IMR-90 (cell line): ENCODE results near the gene CDC42EP5. TPM values are rescaled to one million over a fixed set of nuclear protein-coding genes. Genes with fewer than 3 reads are reported as not detected.
A peak's percentile ranks its signal among the peaks of the same experiment; 100 is the strongest.

Experiments
- ATAC-seq: fragments of 200-7000 bp; cut with Tn5 transposase; 2 replicates; pipeline ENCODE4 v1.9.1; 2020; ENCODE audit warnings: low read depth, mild to moderate bottlenecking, moderate library complexity
- BruUV-seq: library from RNA; stranded (reverse); fragments of 400-500 nt; replicated peaks from 2 replicates; lab custom pipeline; 2021; lab: Mats Ljungman, UMichigan
- CTCF ChIA-PET: fragments of 300-600 bp; formaldehyde crosslinking; extraction: SDS; loops from one replicate; lab custom pipeline; 2021; ENCODE audit warnings: antibody characterized with exemption; lab: Yijun Ruan, JAX
- POLR2A ChIA-PET: fragments of 300-600 bp; sonication (Branson Sonifier 250); formaldehyde crosslinking; loops from one replicate; lab custom pipeline; 2022; ENCODE audit warnings: antibody characterized with exemption; ENCODE audit not compliant: unreplicated experiment; lab: Charles Lee
- DNase-seq: peaks from one replicate; pipeline ENCODE4 v3.0.0; 2013
- H2AFZ ChIP-seq: replicated peaks from 2 replicates; pipeline ENCODE3; 2013; ENCODE audit warnings: low read length, mild to moderate bottlenecking; ENCODE audit not compliant: poor library complexity
- H2AK5ac ChIP-seq: 2 replicates; pipeline ENCODE4 v1.6.1; 2013; ENCODE audit warnings: low read depth, low read length, inconsistent platforms
- H2AK9ac ChIP-seq: replicated peaks from 2 replicates; pipeline ENCODE3; 2013; ENCODE audit warnings: mild to moderate bottlenecking, low read depth, low read length, moderate library complexity; ENCODE audit not compliant: poor library complexity
- H2BK120ac ChIP-seq: 2 replicates; pipeline ENCODE4 v1.6.1; 2013; ENCODE audit warnings: low read depth, low read length, inconsistent platforms
- H2BK15ac ChIP-seq: 3 replicates; pipeline ENCODE4 v1.6.1; 2013; ENCODE audit warnings: low read depth, low read length, inconsistent platforms
- H2BK20ac ChIP-seq: 2 replicates; pipeline ENCODE4 v1.6.1; 2013; ENCODE audit warnings: low read depth, mild to moderate bottlenecking, inconsistent platforms, low read length, moderate library complexity
- H2BK5ac ChIP-seq: 2 replicates; pipeline ENCODE4 v1.6.1; 2013; ENCODE audit warnings: mild to moderate bottlenecking, low read depth, low read length, inconsistent platforms; ENCODE audit not compliant: poor library complexity, severe bottlenecking
- H3K14ac ChIP-seq: replicated peaks from 2 replicates; pipeline ENCODE4 v1.6.1; 2013; ENCODE audit warnings: low read depth, low read length, inconsistent platforms
- H3K18ac ChIP-seq: 2 replicates; pipeline ENCODE4 v1.6.1; 2013; ENCODE audit warnings: low read depth, low read length, control low read depth
- H3K23ac ChIP-seq: 2 replicates; pipeline ENCODE4 v1.6.1; 2013; ENCODE audit warnings: low read depth, low read length, inconsistent platforms
- H3K27ac ChIP-seq: 2 replicates; pipeline ENCODE4 v1.5.1; 2013; ENCODE audit warnings: mild to moderate bottlenecking, control low read depth, low read length; ENCODE audit not compliant: insufficient read depth
- H3K27me3 ChIP-seq: 2 replicates; pipeline ENCODE4 v1.6.1; 2013; ENCODE audit warnings: low read length; ENCODE audit not compliant: control insufficient read depth, insufficient read depth
- H3K36me3 ChIP-seq: 2 replicates; pipeline ENCODE4 v1.6.1; 2013; ENCODE audit warnings: low read length, mixed read lengths; ENCODE audit not compliant: control insufficient read depth, insufficient read depth
- H3K4ac ChIP-seq: 2 replicates; pipeline ENCODE4 v1.6.1; 2013; ENCODE audit warnings: low read depth, low read length, inconsistent platforms
- H3K4me1 ChIP-seq: 2 replicates; pipeline ENCODE4 v1.6.1; 2013; ENCODE audit warnings: low read length, mixed read lengths; ENCODE audit not compliant: control insufficient read depth, insufficient read depth
- H3K4me2 ChIP-seq: 2 replicates; pipeline ENCODE4 v1.6.1; 2013; ENCODE audit warnings: low read depth, mild to moderate bottlenecking, control low read depth, low read length, moderate library complexity
- H3K4me3 ChIP-seq: 2 replicates; pipeline ENCODE4 v1.5.1; 2013; ENCODE audit warnings: low read depth, mild to moderate bottlenecking, control low read depth, low read length, moderate library complexity; ENCODE audit not compliant: insufficient read depth
- H3K56ac ChIP-seq: 2 replicates; pipeline ENCODE4 v1.6.1; 2013; ENCODE audit warnings: low read length, inconsistent platforms; ENCODE audit not compliant: insufficient read depth; ENCODE audit errors: extremely low read depth
- H3K79me1 ChIP-seq, 2 experiments: 2 replicates each; pipeline ENCODE4 v1.6.1; 2013; ENCODE audit warnings: low read length in 2 of 2, inconsistent platforms in 1 of 2, low read depth in 1 of 2
- H3K9ac ChIP-seq: 2 replicates; pipeline ENCODE4 v1.6.1; 2013; ENCODE audit warnings: low read depth, low read length, control low read depth
- H3K9me1 ChIP-seq: 2 replicates; pipeline ENCODE4 v1.6.1; 2013; ENCODE audit warnings: low read length, inconsistent platforms; ENCODE audit not compliant: insufficient read depth
- H3K9me3 ChIP-seq: 2 replicates; pipeline ENCODE4 v1.6.1; 2013; ENCODE audit warnings: low read length; ENCODE audit not compliant: control insufficient read depth, insufficient read depth
- H4K20me1 ChIP-seq: 2 replicates; pipeline ENCODE4 v1.6.1; 2013; ENCODE audit warnings: low read length, inconsistent platforms; ENCODE audit not compliant: insufficient read depth
- H4K5ac ChIP-seq: 2 replicates; pipeline ENCODE4 v1.6.1; 2013; ENCODE audit warnings: mild to moderate bottlenecking, low read depth, low read length, control low read depth
- H4K8ac ChIP-seq, 2 experiments: 2 replicates each; pipeline ENCODE4 v1.6.1; 2013; ENCODE audit warnings: low read depth in 2 of 2, low read length in 2 of 2, control low read depth in 1 of 2, inconsistent platforms in 1 of 2
- H4K91ac ChIP-seq: 2 replicates; pipeline ENCODE4 v1.6.1; 2013; ENCODE audit warnings: low read depth, low read length, inconsistent platforms; ENCODE audit not compliant: insufficient read depth
- BHLHE40 ChIP-seq: fragments of 150-350 bp; IDR thresholded peaks from 2 replicates; pipeline ENCODE4 v1.6.1; 2016; ENCODE audit warnings: mild to moderate bottlenecking, low read depth, low read length
- CEBPB ChIP-seq: IDR thresholded peaks from 2 replicates; pipeline ENCODE4 v1.6.1; 2012; ENCODE audit warnings: low read depth, low read length, improper control_type of control experiment
- CHD1 ChIP-seq: IDR thresholded peaks from 2 replicates; pipeline ENCODE4 v1.6.1; 2012; ENCODE audit warnings: low read depth, low read length, improper control_type of control experiment
- FOS ChIP-seq: fragments of 150-350 bp; IDR thresholded peaks from 2 replicates; pipeline ENCODE4 v1.6.1; 2016; ENCODE audit warnings: low read depth, low read length
- MAFK ChIP-seq: IDR thresholded peaks from 2 replicates; pipeline ENCODE4 v1.6.1; 2012; ENCODE audit warnings: low read depth, low read length, improper control_type of control experiment
- MAZ ChIP-seq: IDR thresholded peaks from 2 replicates; pipeline ENCODE4 v1.6.1; 2012; ENCODE audit warnings: low read depth, mild to moderate bottlenecking, low read length, improper control_type of control experiment, moderate library complexity, borderline replicate concordance
- MXI1 ChIP-seq: IDR thresholded peaks from 2 replicates; pipeline ENCODE4 v1.6.1; 2012; ENCODE audit warnings: low read depth, mild to moderate bottlenecking, low read length, moderate library complexity, borderline replicate concordance
- NFE2L2 ChIP-seq: fragments of 150-350 bp; IDR thresholded peaks from 2 replicates; pipeline ENCODE4 v1.6.1; 2016; ENCODE audit warnings: low read depth, mild to moderate bottlenecking, low read length
- POLR2A ChIP-seq: IDR thresholded peaks from 2 replicates; pipeline ENCODE4 v1.6.1; 2012; ENCODE audit warnings: mild to moderate bottlenecking, low read depth, low read length
- RAD21 ChIP-seq: IDR thresholded peaks from 2 replicates; pipeline ENCODE4 v1.6.1; 2012; ENCODE audit warnings: low read length, improper control_type of control experiment
- RCOR1 ChIP-seq: IDR thresholded peaks from 2 replicates; pipeline ENCODE4 v1.6.1; 2012; ENCODE audit warnings: mild to moderate bottlenecking, low read length, improper control_type of control experiment; ENCODE audit not compliant: insufficient replicate concordance
- RFX5 ChIP-seq: IDR thresholded peaks from 2 replicates; pipeline ENCODE4 v1.8.0; 2012; ENCODE audit warnings: low read depth, mild to moderate bottlenecking, low read length, moderate library complexity
- SMC3 ChIP-seq: fragments of 150-350 bp; IDR thresholded peaks from 2 replicates; pipeline ENCODE4 v1.6.1; 2016; ENCODE audit warnings: low read depth, mild to moderate bottlenecking, antibody characterized with exemption, low read length, moderate library complexity
- WGBS, 2 experiments: methylation state at CpG; one replicate each; pipeline versions ENCODE4 v1.1.5 to v1.1.7; 2013; ENCODE audit warnings: missing lambda C conversion rate in 2 of 2; ENCODE audit not compliant: insufficient read length in 1 of 2; ENCODE audit errors: extremely low coverage in 2 of 2; 5-methylcytosine and 5-hydroxymethylcytosine counted together
- dilution Hi-C: fragments of 300-500 bp; cut with HindIII; formaldehyde crosslinking; loops from one replicate; pipeline ENCODE4 v1.14.3; 2018; ENCODE audit warnings: low sequenced_read_pairs; ENCODE audit not compliant: unreplicated experiment
- in situ Hi-C: fragments of 300-500 bp; cut with MboI; formaldehyde crosslinking; loops from 3 replicates; pipeline ENCODE4 v1.14.3; 2019; ENCODE audit warnings: low sequenced_read_pairs, inconsistent platforms, mixed read lengths
- intact Hi-C: fragments of 100-400 bp; cut with micrococcal nuclease; formaldehyde crosslinking; loops from 2 replicates; pipeline ENCODE4 v1.10.0; 2022
- polyA plus RNA-seq, 3 experiments: library from polyadenylated mRNA; depleted of rRNA; stranded (reverse); fragments of >200 nt; gene quantifications; 2 replicates each; pipeline ENCODE4 v1.2.3, GENCODE V29; 2012; ENCODE audit warnings: low replicate concordance in 1 of 3
- total RNA-seq: library from RNA; depleted of rRNA; stranded (reverse); fragments of >200 nt; gene quantifications from 2 replicates; pipeline ENCODE4 v1.2.3, GENCODE V29; 2012
- TF ChIP-seq, protein P1 (sequence below): conservative IDR thresholded peaks from 2 replicates; pipeline ENCODE4 v1.5.1; 2012; ENCODE audit warnings: mild to moderate bottlenecking, low read depth, low read length, improper control_type of control experiment
- TF ChIP-seq, protein P2 (sequence below): fragments of 150-350 bp; IDR thresholded peaks from 2 replicates; pipeline ENCODE4 v1.6.1; 2017; ENCODE audit warnings: mild to moderate bottlenecking, antibody characterized with exemption, low read length, low read depth
- TF ChIP-seq, protein P3 (sequence below): fragments of 150-350 bp; IDR thresholded peaks from 2 replicates; pipeline ENCODE4 v1.6.1; 2016; ENCODE audit warnings: low read depth, mild to moderate bottlenecking, low read length, moderate library complexity, borderline replicate concordance

CDC42EP5 gene
- total and polyA plus RNA-seq, 2 of the 4 experiments (the other 2 are of a cell fraction): 7.2 to 25.3 TPM

DNA sequence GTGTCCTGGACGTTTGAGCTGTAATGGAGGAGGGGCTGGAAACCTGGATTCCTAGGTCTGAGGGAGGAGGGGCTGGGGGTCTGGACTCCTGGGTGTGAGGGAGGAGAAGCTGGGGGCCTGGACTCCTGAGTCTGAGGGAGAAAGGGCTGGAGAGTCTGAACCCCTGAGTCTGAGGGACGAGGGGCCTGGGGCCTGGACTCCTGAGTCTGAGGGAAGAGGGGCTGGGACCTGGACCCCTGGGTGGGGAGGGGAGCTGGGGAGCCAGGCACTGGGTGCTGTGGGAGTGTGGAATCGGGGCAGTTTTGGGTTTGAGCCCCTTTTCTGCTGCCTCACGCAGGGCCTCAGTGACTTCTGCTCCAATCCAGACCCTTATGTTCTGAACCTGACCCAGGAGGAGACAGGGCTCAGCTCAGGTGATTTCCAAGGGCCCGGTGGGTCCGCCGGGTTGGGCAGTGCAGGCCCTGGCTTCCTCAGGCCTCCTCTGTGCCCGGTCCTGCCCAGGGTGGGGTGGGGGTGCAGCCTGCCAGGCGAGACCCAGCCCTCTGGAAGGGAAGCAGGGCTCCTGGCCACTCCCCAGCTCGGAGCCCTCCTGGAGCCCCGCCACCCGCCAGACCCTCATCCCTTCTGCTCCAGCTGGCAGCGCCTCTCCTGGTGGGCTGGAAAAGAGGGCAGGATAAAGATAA lies 43.4 kb downstream of the CDC42EP5 start:
- CTCF ChIA-PET: no interaction called here
- TF ChIP-seq RCOR1: no peak
- no peak for TF ChIP-seq CHD1
- TF ChIP-seq, protein P1, sequence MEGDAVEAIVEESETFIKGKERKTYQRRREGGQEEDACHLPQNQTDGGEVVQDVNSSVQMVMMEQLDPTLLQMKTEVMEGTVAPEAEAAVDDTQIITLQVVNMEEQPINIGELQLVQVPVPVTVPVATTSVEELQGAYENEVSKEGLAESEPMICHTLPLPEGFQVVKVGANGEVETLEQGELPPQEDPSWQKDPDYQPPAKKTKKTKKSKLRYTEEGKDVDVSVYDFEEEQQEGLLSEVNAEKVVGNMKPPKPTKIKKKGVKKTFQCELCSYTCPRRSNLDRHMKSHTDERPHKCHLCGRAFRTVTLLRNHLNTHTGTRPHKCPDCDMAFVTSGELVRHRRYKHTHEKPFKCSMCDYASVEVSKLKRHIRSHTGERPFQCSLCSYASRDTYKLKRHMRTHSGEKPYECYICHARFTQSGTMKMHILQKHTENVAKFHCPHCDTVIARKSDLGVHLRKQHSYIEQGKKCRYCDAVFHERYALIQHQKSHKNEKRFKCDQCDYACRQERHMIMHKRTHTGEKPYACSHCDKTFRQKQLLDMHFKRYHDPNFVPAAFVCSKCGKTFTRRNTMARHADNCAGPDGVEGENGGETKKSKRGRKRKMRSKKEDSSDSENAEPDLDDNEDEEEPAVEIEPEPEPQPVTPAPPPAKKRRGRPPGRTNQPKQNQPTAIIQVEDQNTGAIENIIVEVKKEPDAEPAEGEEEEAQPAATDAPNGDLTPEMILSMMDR: no peak
- no peak for TF ChIP-seq CEBPB
- no peak for TF ChIP-seq MXI1
- no peak for TF ChIP-seq POLR2A
- TF ChIP-seq SMC3: no peak
- no peak for TF ChIP-seq FOS
- TF ChIP-seq BHLHE40: no peak
- TF ChIP-seq, protein P2, sequence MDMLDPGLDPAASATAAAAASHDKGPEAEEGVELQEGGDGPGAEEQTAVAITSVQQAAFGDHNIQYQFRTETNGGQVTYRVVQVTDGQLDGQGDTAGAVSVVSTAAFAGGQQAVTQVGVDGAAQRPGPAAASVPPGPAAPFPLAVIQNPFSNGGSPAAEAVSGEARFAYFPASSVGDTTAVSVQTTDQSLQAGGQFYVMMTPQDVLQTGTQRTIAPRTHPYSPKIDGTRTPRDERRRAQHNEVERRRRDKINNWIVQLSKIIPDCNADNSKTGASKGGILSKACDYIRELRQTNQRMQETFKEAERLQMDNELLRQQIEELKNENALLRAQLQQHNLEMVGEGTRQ: no peak
- TF ChIP-seq RAD21: no peak
- no peak for TF ChIP-seq MAFK
- TF ChIP-seq, protein P3, sequence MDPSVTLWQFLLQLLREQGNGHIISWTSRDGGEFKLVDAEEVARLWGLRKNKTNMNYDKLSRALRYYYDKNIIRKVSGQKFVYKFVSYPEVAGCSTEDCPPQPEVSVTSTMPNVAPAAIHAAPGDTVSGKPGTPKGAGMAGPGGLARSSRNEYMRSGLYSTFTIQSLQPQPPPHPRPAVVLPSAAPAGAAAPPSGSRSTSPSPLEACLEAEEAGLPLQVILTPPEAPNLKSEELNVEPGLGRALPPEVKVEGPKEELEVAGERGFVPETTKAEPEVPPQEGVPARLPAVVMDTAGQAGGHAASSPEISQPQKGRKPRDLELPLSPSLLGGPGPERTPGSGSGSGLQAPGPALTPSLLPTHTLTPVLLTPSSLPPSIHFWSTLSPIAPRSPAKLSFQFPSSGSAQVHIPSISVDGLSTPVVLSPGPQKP: no peak
- no peak for TF ChIP-seq NFE2L2
- TF ChIP-seq RFX5: no peak
- no peak for TF ChIP-seq MAZ
- H3K4ac ChIP-seq: no peak overlapping the region
- no peak overlapping the region for H3K4me3 ChIP-seq
- no peak overlapping the region for H2AFZ ChIP-seq
- H3K4me1 ChIP-seq: 0 out of 2 replicates have a peak, but pooled peaks cover 2% of the 10 kb centered on the region
- 17% methylated on average over 1 of the region's 13 CpGs; no CpG with 5 or more reads in 1 of the 2 experiments for WGBS, 2 experiments
- no peak overlapping the region for H2BK15ac ChIP-seq
- no peak overlapping the region for H3K23ac ChIP-seq
- no peak overlapping the region for H4K91ac ChIP-seq
- H4K20me1 ChIP-seq: no peaks in the 10 kb centered on the region; the same call in 1 of the 2 replicates
- H3K9ac ChIP-seq: no peak overlapping the region
- H2BK120ac ChIP-seq: no peak overlapping the region
- H3K56ac ChIP-seq: no peak overlapping the region
- no peaks in the 10 kb centered on the region for H3K9me3 ChIP-seq
- no peak overlapping the region for H4K5ac ChIP-seq
- peak overlapping the region; percentile 55 for H2AK9ac ChIP-seq
- peaks cover 2% of the 10 kb centered on the region; the same call in 1 of the 2 replicates for H3K36me3 ChIP-seq
- no peak for ATAC-seq
- POLR2A ChIA-PET: no interaction called here
- in situ Hi-C loops: no loop called here
- no peak overlapping the region for H3K18ac ChIP-seq
- H2BK5ac ChIP-seq: no peak overlapping the region
- dilution Hi-C loops: no loop called here
- no peak overlapping the region for H3K14ac ChIP-seq
- no peak overlapping the region for H3K4me2 ChIP-seq
- intact Hi-C loops: no loop called here
- no TSS peak for BruUV-seq
- H3K27me3 ChIP-seq: peaks cover 11% of the 10 kb centered on the region; the same call in 1 of the 2 replicates
- H3K27ac ChIP-seq: no peak overlapping the region
- no peak overlapping the region for H4K8ac ChIP-seq
- no peak overlapping the region for H2AK5ac ChIP-seq
- H3K9me1 ChIP-seq: no peaks in the 10 kb centered on the region
- DNase-seq: no peak
- no peak overlapping the region for H2BK20ac ChIP-seq
- no peaks in the 10 kb centered on the region for H3K79me1 ChIP-seq
